ENCODE data around the gene TRAPPC13.
"Not testable (repeated sequence)": the region's sequence is repeated elsewhere in the genome, so short reads cannot be mapped to it uniquely, and the experiment has no call there.

Gene TRAPPC13

GRCh38 chr5:65624571-65625555 is at the start of gene TRAPPC13, which contains the start of gene SHLD3:
TRAPPC13 (plus strand) TSS chr5:65625027; CDS start chr5:65625061, 34 bp downstream.
SHLD3 (plus strand) TSS chr5:65625027; CDS start chr5:65629588, 4,561 bp downstream.
- Histone ChIP-seq H3K9me3 (ENCODE audit: control insufficient read depth, insufficient read depth, low read length) (no peaks in the 10 kb centered on the region), H3K36me3 (ENCODE audit: insufficient read depth, low read length) (no peaks in the 10 kb centered on the region), H3K4me1 (ENCODE audit: insufficient read depth, low read length) (no peaks in the 10 kb centered on the region), H3K9ac (ENCODE audit: low read depth, low read length) (peak within 1 kb of the TSS; percentile 84)

DNA sequence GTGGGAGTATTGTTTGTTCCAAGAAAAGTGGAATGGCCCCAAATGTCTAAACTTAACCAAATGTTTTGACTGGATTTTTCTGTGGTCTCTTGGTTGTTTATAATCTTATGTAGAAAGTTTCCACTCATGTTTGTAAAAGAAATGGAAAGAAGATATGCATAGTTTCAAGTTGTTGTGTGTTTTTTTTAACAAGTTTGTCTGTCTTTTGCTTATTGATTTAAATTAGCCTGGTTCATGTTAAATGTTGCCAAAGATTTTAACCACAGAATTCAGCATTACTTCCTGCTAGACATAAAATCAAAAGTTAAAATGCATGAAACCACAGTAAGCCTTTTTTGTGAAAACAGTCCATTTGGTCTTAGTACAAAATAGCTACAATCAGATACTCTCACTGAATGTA is 47.7 kb upstream of the TRAPPC13 start:
- Histone ChIP-seq H3K36me3 (ENCODE audit: insufficient read depth, low read length) (peaks cover 14% of the 10 kb centered on the region), H3K9me3 (ENCODE audit: control insufficient read depth, insufficient read depth, low read length) (no peaks in the 10 kb centered on the region), H3K9ac (ENCODE audit: low read depth, low read length) (no peak overlapping the region), H3K4me1 (ENCODE audit: insufficient read depth, low read length) (no peaks in the 10 kb centered on the region)

DNA sequence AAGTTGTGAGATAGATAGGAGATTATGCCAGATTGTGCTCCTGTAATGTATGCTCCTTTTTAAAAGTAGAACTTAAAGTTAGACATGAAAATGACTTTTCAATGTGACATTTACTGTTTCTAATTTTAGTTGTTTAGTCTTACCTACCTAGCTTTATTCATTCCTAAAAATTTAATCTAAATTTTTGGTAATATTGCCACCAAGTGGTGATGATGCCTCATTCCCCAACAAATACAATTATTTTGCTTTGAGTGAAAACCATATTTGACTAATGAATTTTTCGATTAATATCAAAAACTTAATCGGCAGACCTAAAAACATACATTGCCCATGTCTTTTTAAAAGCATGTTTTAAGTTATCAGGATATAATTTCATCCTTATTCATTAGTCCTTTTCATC is 36.1 kb upstream of the TRAPPC13 start:
- H3K9me3 ChIP-seq (ENCODE audit: control insufficient read depth, insufficient read depth, low read length): no peaks in the 10 kb centered on the region
- no peaks in the 10 kb centered on the region for H3K4me1 ChIP-seq (ENCODE audit: insufficient read depth, low read length)
- H3K9ac ChIP-seq (ENCODE audit: low read depth, low read length): no peak overlapping the region
- peaks cover 7% of the 10 kb centered on the region; the same call in 1 of the 2 replicates for H3K36me3 ChIP-seq (ENCODE audit: insufficient read depth, low read length)

- H3K36me3 ChIP-seq (ENCODE audit: insufficient read depth, low read length): peaks cover 13% of the 10 kb centered on the region
- H3K9ac ChIP-seq (ENCODE audit: low read depth, low read length); H3K4me1 ChIP-seq (ENCODE audit: insufficient read depth, low read length); H3K9me3 ChIP-seq (ENCODE audit: control insufficient read depth, insufficient read depth, low read length): not testable (repeated sequence)
Measured at GRCh38 chr5:65601761-65602160, 23.1 kb upstream of the TRAPPC13 start.

- H3K4me1 ChIP-seq (ENCODE audit: insufficient read depth, low read length): no peaks in the 10 kb centered on the region
- H3K36me3 ChIP-seq (ENCODE audit: insufficient read depth, low read length): peaks cover 6% of the 10 kb centered on the region
- no peak overlapping the region for H3K9ac ChIP-seq (ENCODE audit: low read depth, low read length)
- no peaks in the 10 kb centered on the region for H3K9me3 ChIP-seq (ENCODE audit: control insufficient read depth, insufficient read depth, low read length)
Measured at GRCh38 chr5:65611524-65611923, 13.3 kb upstream of the TRAPPC13 start.

GRCh38 chr5:65612298-65612907 is 12.4 kb upstream of the TRAPPC13 start:
- Histone ChIP-seq H3K9me3 (ENCODE audit: control insufficient read depth, insufficient read depth, low read length) (no peaks in the 10 kb centered on the region), H3K9ac (ENCODE audit: low read depth, low read length) (no peak overlapping the region), H3K36me3 (ENCODE audit: insufficient read depth, low read length) (peaks cover 6% of the 10 kb centered on the region), H3K4me1 (ENCODE audit: insufficient read depth, low read length) (no peaks in the 10 kb centered on the region)

- no peaks in the 10 kb centered on the region for H3K4me1 ChIP-seq (ENCODE audit: insufficient read depth, low read length)
- no peak overlapping the region for H3K9ac ChIP-seq (ENCODE audit: low read depth, low read length)
- no peaks in the 10 kb centered on the region for H3K9me3 ChIP-seq (ENCODE audit: control insufficient read depth, insufficient read depth, low read length)
- no peaks in the 10 kb centered on the region for H3K36me3 ChIP-seq (ENCODE audit: insufficient read depth, low read length)
Measured at GRCh38 chr5:65620021-65620420, 4.8 kb upstream of the TRAPPC13 start.

- H3K36me3 ChIP-seq (ENCODE audit: insufficient read depth, low read length); H3K9me3 ChIP-seq (ENCODE audit: control insufficient read depth, insufficient read depth, low read length); H3K9ac ChIP-seq (ENCODE audit: low read depth, low read length); H3K4me1 ChIP-seq (ENCODE audit: insufficient read depth, low read length): not testable (repeated sequence)
Measured at GRCh38 chr5:65621961-65622360, 2.9 kb upstream of the TRAPPC13 start.

- no peaks in the 10 kb centered on the region for H3K36me3 ChIP-seq (ENCODE audit: insufficient read depth, low read length)
- no peaks in the 10 kb centered on the region for H3K9me3 ChIP-seq (ENCODE audit: control insufficient read depth, insufficient read depth, low read length)
- H3K4me1 ChIP-seq (ENCODE audit: insufficient read depth, low read length): no peaks in the 10 kb centered on the region
- peak overlapping the region; percentile 84 for H3K9ac ChIP-seq (ENCODE audit: low read depth, low read length)
Measured at GRCh38 chr5:65623482-65623881, 1.3 kb upstream of the TRAPPC13 start.

GRCh38 chr5:65624025-65624570 is 729 bp upstream of the TRAPPC13 start, which contains the start of gene TRIM23:
TRIM23 (minus strand) TSS chr5:65624333; CDS start chr5:65624274, 59 bp downstream.
- Histone ChIP-seq H3K36me3 (ENCODE audit: insufficient read depth, low read length) (no peaks in the 10 kb centered on the region), H3K4me1 (ENCODE audit: insufficient read depth, low read length) (no peaks in the 10 kb centered on the region), H3K9me3 (ENCODE audit: control insufficient read depth, insufficient read depth, low read length) (no peaks in the 10 kb centered on the region), H3K9ac (ENCODE audit: low read depth, low read length) (peak within 1 kb of the TSS; percentile 84)

DNA sequence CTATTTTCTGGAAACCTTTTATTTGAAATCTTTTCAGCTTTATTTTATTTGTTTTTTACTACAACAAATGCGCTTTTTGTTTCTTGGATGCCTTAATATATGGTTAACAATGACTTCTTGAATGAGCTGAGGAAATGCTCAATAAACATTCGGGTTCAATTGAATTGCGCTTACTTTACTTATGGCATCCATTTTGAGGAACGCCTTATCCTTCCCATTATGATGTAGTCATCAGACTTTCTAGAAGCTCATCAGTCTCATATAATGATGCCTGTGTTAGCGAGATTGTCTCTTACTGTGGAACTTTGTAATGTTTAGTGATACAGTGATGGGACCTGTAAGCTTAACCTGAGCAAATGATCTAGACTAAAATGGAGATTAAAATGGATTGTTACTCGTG is 916 bp downstream of the TRAPPC13 start:
- Histone ChIP-seq H3K9ac (ENCODE audit: low read depth, low read length) (peak overlapping the region; percentile 84), H3K9me3 (ENCODE audit: control insufficient read depth, insufficient read depth, low read length) (no peaks in the 10 kb centered on the region), H3K36me3 (ENCODE audit: insufficient read depth, low read length) (no peaks in the 10 kb centered on the region), H3K4me1 (ENCODE audit: insufficient read depth, low read length) (no peaks in the 10 kb centered on the region)

GRCh38 chr5:65630981-65631380 is 6.2 kb downstream of the TRAPPC13 start:
- Histone ChIP-seq H3K36me3 (ENCODE audit: insufficient read depth, low read length) (no peaks in the 10 kb centered on the region), H3K9ac (ENCODE audit: low read depth, low read length) (no peak overlapping the region), H3K9me3 (ENCODE audit: control insufficient read depth, insufficient read depth, low read length) (no peaks in the 10 kb centered on the region), H3K4me1 (ENCODE audit: insufficient read depth, low read length) (no peaks in the 10 kb centered on the region)

DNA sequence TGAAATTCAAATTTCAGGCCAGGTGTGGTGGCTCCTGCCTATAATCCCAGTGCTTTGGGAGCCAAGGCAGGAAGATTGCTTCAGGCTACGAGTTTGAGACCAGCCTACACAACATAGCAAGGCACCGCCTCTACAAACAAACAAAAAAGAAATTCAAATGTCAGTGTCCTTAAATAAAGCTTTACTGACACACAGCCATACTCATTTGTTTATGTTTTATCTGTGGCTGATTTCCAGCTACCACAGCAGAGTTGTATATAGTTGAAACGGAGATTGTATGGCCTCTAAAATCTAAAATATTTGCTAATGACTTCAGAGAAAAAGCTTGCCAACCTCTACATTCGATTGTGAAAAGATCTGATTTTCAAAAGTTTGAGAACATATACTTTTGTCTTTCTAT is 15.4 kb downstream of the TRAPPC13 start:
- Histone ChIP-seq H3K9me3 (ENCODE audit: control insufficient read depth, insufficient read depth, low read length) (no peaks in the 10 kb centered on the region), H3K4me1 (ENCODE audit: insufficient read depth, low read length) (no peaks in the 10 kb centered on the region), H3K9ac (ENCODE audit: low read depth, low read length) (no peak overlapping the region), H3K36me3 (ENCODE audit: insufficient read depth, low read length) (no peaks in the 10 kb centered on the region; the same call in none of the 2 replicates)

DNA sequence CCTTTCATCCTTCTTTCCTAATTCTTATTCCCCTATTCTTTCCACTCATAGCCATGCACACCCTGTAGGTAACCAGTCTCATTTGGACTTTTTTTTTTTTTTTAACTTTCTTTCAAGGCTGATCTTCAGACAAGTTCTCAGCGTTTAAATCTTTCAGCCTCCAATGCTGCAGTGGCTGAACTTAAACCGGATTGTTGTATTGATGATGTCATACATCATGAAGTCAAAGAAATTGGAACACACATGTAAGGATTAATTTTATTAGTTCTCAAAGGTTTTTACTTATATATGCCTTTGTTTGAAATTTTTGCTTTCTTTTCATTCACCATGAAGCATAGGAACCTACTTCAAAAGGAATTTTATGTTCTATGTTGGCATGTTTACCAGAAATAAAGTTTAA is 22.1 kb downstream of the TRAPPC13 start:
- Histone ChIP-seq H3K9me3 (ENCODE audit: control insufficient read depth, insufficient read depth, low read length) (no peaks in the 10 kb centered on the region), H3K4me1 (ENCODE audit: insufficient read depth, low read length) (no peaks in the 10 kb centered on the region; the same call in 1 of the 2 replicates), H3K9ac (ENCODE audit: low read depth, low read length) (no peak overlapping the region), H3K36me3 (ENCODE audit: insufficient read depth, low read length) (no peaks in the 10 kb centered on the region)
